Subcutaneous abdominal adipose tissue (tissue), 5 donors: ENCODE results near the gene ATP1B1.

ENCODE experiments used
- H3K27ac ChIP-seq: one replicate; pipeline ENCODE4 v1.7.0; 2013; ENCODE audit warnings: low read depth, mild to moderate bottlenecking, inconsistent platforms, low read length, moderate library complexity
- H3K27me3 ChIP-seq, 5 donors: one replicate each; pipeline ENCODE4 v1.7.0; 2013; ENCODE audit warnings: low read length in 5 of 5, inconsistent platforms in 1 of 5; ENCODE audit not compliant: control insufficient read depth in 5 of 5, insufficient read depth in 4 of 5
- H3K36me3 ChIP-seq, 5 donors: one replicate each; pipeline ENCODE4 v1.7.0; 2013; ENCODE audit warnings: low read length in 5 of 5; ENCODE audit not compliant: control insufficient read depth in 5 of 5, insufficient read depth in 5 of 5
- H3K4me1 ChIP-seq, 5 donors: one replicate each; pipeline ENCODE4 v1.7.0; 2013; ENCODE audit warnings: low read length in 5 of 5, mild to moderate bottlenecking in 3 of 5, moderate library complexity in 1 of 5; ENCODE audit not compliant: control insufficient read depth in 5 of 5, insufficient read depth in 5 of 5
- H3K4me3 ChIP-seq, 5 donors: one replicate each; pipeline ENCODE4 v1.7.0; 2013; ENCODE audit warnings: low read length in 5 of 5, low read depth in 1 of 5
- H3K9ac ChIP-seq, 5 donors: one replicate each; pipeline ENCODE4 v1.7.0; 2013; ENCODE audit warnings: low read length in 5 of 5, mild to moderate bottlenecking in 4 of 5, moderate library complexity in 3 of 5
- H3K9me3 ChIP-seq, 5 donors: one replicate each; pipeline ENCODE4 v1.7.0; 2013; ENCODE audit warnings: low read length in 5 of 5; ENCODE audit not compliant: control insufficient read depth in 5 of 5
- donor health status: healthy.
- donor health status: healthy.
- donor health status: healthy.
- donor health status: healthy.
- donor health status: healthy.

The ATP1B1 gene

GRCh38 chr1:169112241-169112640 is 5.8 kb downstream of the ATP1B1 start:
- H3K27me3 ChIP-seq, result no peaks in the 10 kb centered on the region
- peaks cover 1 to 30% (median 15%) of the 10 kb centered on the region in 5 donors for H3K4me1 ChIP-seq
- H3K9ac ChIP-seq, result no peak overlapping the region
- no peak overlapping the region for H3K27ac ChIP-seq
- H3K36me3 ChIP-seq, result peaks cover 0 to 13% (median 4%) of the 10 kb centered on the region in 5 donors
- no peaks in the 10 kb centered on the region for H3K9me3 ChIP-seq
- H3K4me3 ChIP-seq, result no peak overlapping the region

GRCh38 chr1:169113613-169114119 is 7.2 kb downstream of the ATP1B1 start:
- Histone ChIP-seq H3K27me3 (no peaks in the 10 kb centered on the region), H3K9ac (no peak overlapping the region), H3K9me3 (no peaks in the 10 kb centered on the region), H3K4me1 (peaks cover 0 to 23% (median 12%) of the 10 kb centered on the region in 5 donors), H3K36me3 (peaks cover 0 to 13% (median 4%) of the 10 kb centered on the region in 5 donors), H3K4me3 (no peak overlapping the region), H3K27ac (no peak overlapping the region)

GRCh38 chr1:169115891-169116585 is 9.5 kb downstream of the ATP1B1 start:
- Histone ChIP-seq H3K4me3 (peak overlapping the region; percentile 30 to 53 (median 45)), H3K4me1 (peaks cover 0 to 15% (median 6%) of the 10 kb centered on the region in 5 donors), H3K27ac (no peak overlapping the region), H3K36me3 (peaks cover 0 to 13% (median 4%) of the 10 kb centered on the region in 5 donors), H3K27me3 (no peaks in the 10 kb centered on the region), H3K9me3 (no peaks in the 10 kb centered on the region), H3K9ac (no peak overlapping the region)

GRCh38 chr1:169117014-169117413 is 10.5 kb downstream of the ATP1B1 start:
- no peak overlapping the region for H3K9ac ChIP-seq
- no peaks in the 10 kb centered on the region for H3K9me3 ChIP-seq
- H3K36me3 ChIP-seq, result peaks cover 0 to 19% (median 4%) of the 10 kb centered on the region in 5 donors
- no peak overlapping the region for H3K4me3 ChIP-seq
- H3K4me1 ChIP-seq, result peaks cover 0 to 9% (median 6%) of the 10 kb centered on the region in 5 donors
- no peaks in the 10 kb centered on the region for H3K27me3 ChIP-seq
- no peak overlapping the region for H3K27ac ChIP-seq

GRCh38 chr1:169117599-169117998 is 11.1 kb downstream of the ATP1B1 start:
- Histone ChIP-seq H3K27ac (no peak overlapping the region), H3K4me1 (peaks cover 0 to 8% (median 6%) of the 10 kb centered on the region in 5 donors)

GRCh38 chr1:169118227-169118626 is 11.7 kb downstream of the ATP1B1 start:
- Histone ChIP-seq H3K4me3 (no peak overlapping the region), H3K27me3 (no peaks in the 10 kb centered on the region), H3K9ac (no peak overlapping the region), H3K27ac (no peak overlapping the region), H3K4me1 (peaks cover 0 to 8% (median 6%) of the 10 kb centered on the region in 5 donors), H3K36me3 (peaks cover 0 to 15% (median 4%) of the 10 kb centered on the region in 5 donors), H3K9me3 (no peaks in the 10 kb centered on the region)

More at GRCh38 chr1:169117599-169117998, 11.1 kb downstream of the ATP1B1 start:
- no peak overlapping the region for H3K9ac ChIP-seq
- H3K9me3 ChIP-seq, result no peaks in the 10 kb centered on the region
- H3K36me3 ChIP-seq, result peaks cover 0 to 15% (median 4%) of the 10 kb centered on the region in 5 donors
- H3K4me3 ChIP-seq, result no peak overlapping the region
- H3K27me3 ChIP-seq, result no peaks in the 10 kb centered on the region

GRCh38 chr1:169119405-169119804 is 12.9 kb downstream of the ATP1B1 start:
- Histone ChIP-seq H3K4me3 (no peak overlapping the region), H3K4me1 (peaks cover 0 to 8% (median 6%) of the 10 kb centered on the region in 5 donors), H3K9me3 (no peaks in the 10 kb centered on the region), H3K27ac (no peak overlapping the region), H3K9ac (no peak overlapping the region), H3K27me3 (no peaks in the 10 kb centered on the region), H3K36me3 (peaks cover 0 to 10% (median 0%) of the 10 kb centered on the region in 5 donors)

GRCh38 chr1:169120066-169120465 is 13.6 kb downstream of the ATP1B1 start:
- H3K9me3 ChIP-seq, result no peaks in the 10 kb centered on the region
- H3K9ac ChIP-seq, result no peak overlapping the region
- H3K4me1 ChIP-seq, result peaks cover 0 to 8% (median 6%) of the 10 kb centered on the region in 5 donors
- peaks cover 0 to 11% (median 0%) of the 10 kb centered on the region in 5 donors for H3K36me3 ChIP-seq
- no peak overlapping the region for H3K4me3 ChIP-seq
- no peak overlapping the region for H3K27ac ChIP-seq
- H3K27me3 ChIP-seq, result no peaks in the 10 kb centered on the region

GRCh38 chr1:169121146-169121923 is 14.8 kb downstream of the ATP1B1 start:
- no peak overlapping the region for H3K4me3 ChIP-seq
- no peak overlapping the region for H3K27ac ChIP-seq
- peaks cover 0 to 18% (median 4%) of the 10 kb centered on the region in 5 donors for H3K36me3 ChIP-seq
- no peak overlapping the region for H3K9ac ChIP-seq
- no peaks in the 10 kb centered on the region for H3K27me3 ChIP-seq
- no peaks in the 10 kb centered on the region for H3K9me3 ChIP-seq
- H3K4me1 ChIP-seq, result peaks cover 0 to under 1% (median 0%) of the 10 kb centered on the region in 5 donors

GRCh38 chr1:169122976-169123375 is 16.5 kb downstream of the ATP1B1 start:
- Histone ChIP-seq H3K27me3 (no peaks in the 10 kb centered on the region), H3K9me3 (no peaks in the 10 kb centered on the region), H3K9ac (no peak overlapping the region), H3K4me1 (no peaks in the 10 kb centered on the region), H3K4me3 (no peak overlapping the region), H3K27ac (no peak overlapping the region), H3K36me3 (peaks cover 0 to 14% (median 4%) of the 10 kb centered on the region in 5 donors)
